Epithelial cell of esophagus (primary cell): Measurements from ENCODE around the gene ACOX2.
A peak's percentile ranks its signal among the peaks of the same experiment; 100 is the strongest.

ENCODE experiments used
- DNase-seq: peaks from one replicate; pipeline ENCODE4 v3.0.0; 2010; ENCODE audit warnings: low read depth
- H3K4me3 ChIP-seq: 2 replicates; pipeline ENCODE4 v1.5.1; 2011; ENCODE audit warnings: mild to moderate bottlenecking, low read length, control low read depth
- CTCF ChIP-seq: IDR thresholded peaks from 2 replicates; pipeline ENCODE4 v1.5.1; 2011; ENCODE audit warnings: low read depth, mild to moderate bottlenecking, low read length, control low read depth, inconsistent platforms; ENCODE audit not compliant: insufficient read depth; ENCODE audit errors: missing control alignments

The ACOX2 gene

DNA sequence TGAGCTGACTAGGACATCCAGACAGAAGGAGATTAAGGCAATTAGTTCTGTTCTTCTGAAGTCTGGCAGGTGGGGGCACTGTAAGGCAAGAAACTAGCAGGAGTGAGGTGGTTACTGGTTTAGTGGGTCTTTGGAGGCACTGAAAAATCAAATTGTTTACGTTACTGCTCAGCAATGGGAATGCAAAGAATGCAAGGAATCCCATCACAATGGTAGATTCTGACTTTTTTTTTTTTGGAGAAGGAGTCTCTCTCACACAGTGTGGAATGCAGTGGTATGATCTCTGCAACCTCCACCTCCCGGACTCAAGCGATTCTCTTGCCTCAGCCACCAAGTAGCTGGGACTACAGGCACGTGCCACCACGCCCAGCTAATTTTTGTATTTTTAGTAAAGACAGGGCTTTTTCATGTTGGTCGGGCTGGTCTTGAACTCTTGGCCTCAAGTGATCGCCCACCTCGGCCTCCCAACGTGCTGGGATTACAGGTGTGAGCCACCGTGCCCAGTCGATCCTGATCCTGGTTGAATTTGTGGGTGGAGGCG lies 23.9 kb upstream of the ACOX2 start:
- no peak overlapping the region for H3K4me3 ChIP-seq
- peak; percentile 14 for TF ChIP-seq CTCF
- peak; percentile 53 for DNase-seq

DNA sequence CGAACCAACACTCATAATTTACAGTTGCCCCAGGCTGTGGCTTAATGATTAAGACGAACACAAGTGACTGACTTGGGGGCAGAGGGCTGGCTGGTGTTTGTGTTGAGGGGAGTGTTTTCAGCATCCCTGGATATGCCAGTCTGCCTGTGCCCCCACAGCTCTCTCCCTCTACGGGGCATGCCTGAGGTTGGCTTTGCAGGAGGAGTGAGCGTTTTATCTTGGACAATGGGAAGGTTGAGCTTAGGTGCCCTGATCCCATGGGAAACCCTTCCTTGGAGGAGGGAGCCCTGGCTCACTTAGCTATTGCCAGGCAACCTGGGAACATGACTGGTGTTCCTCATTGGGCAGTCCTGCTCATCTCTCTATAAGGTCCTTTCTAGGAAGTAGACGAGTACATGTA lies 22.6 kb upstream of the ACOX2 start:
- DNase-seq = no peak
- TF ChIP-seq CTCF = no peak
- H3K4me3 ChIP-seq = no peak overlapping the region

DNA sequence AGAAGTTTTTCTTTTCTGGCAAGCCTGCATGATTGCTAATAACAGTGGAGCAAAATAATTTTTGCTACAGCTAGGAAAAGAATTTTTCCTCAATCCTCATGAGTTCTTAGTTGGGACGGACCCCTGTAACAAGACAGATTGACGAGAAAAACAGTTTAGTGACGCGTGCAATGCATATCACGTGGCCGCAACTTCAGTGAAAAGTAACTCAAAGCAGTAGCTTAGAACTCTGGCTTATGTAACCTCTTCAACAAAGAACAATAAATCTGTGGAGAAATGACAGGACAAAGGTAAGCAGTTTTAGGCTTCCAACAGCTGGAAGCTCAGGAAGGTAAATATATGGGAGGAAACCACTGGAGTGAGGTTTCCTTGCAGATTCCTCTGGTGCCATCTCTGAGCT lies 20.5 kb upstream of the ACOX2 start:
- DNase-seq = no peak
- no peak for TF ChIP-seq CTCF
- no peak overlapping the region for H3K4me3 ChIP-seq

GRCh38 chr3:58556761-58557221 lies 19.8 kb upstream of the ACOX2 start:
- no peak overlapping the region for H3K4me3 ChIP-seq
- DNase-seq = no peak
- TF ChIP-seq CTCF = no peak

GRCh38 chr3:58556001-58556400 lies 19.0 kb upstream of the ACOX2 start:
- no peak overlapping the region for H3K4me3 ChIP-seq
- no peak for DNase-seq
- no peak for TF ChIP-seq CTCF

GRCh38 chr3:58555203-58555602 lies 18.2 kb upstream of the ACOX2 start:
- no peak for TF ChIP-seq CTCF
- no peak for DNase-seq

GRCh38 chr3:58553003-58553402 lies 16.0 kb upstream of the ACOX2 start:
- DNase-seq = no peak
- no peak for TF ChIP-seq CTCF
- H3K4me3 ChIP-seq = no peak overlapping the region

More at GRCh38 chr3:58555203-58555602, 18.2 kb upstream of the ACOX2 start:
- no peak overlapping the region for H3K4me3 ChIP-seq
